GM18951 (cell line): ENCODE data around the gene MAX.

Experiments
- POLR2A ChIP-seq: IDR thresholded peaks from 4 replicates; pipeline ENCODE4 v1.6.1; 2011; ENCODE audit warnings: mild to moderate bottlenecking; ENCODE audit not compliant: insufficient read length, insufficient read depth; ENCODE audit errors: extremely low read depth
- in situ Hi-C: fragments of 300-500 bp; cut with MboI; formaldehyde crosslinking; loops from one replicate; pipeline ENCODE4 v1.12.0; 2022; ENCODE audit warnings: low sequenced_read_pairs, mixed read lengths, inconsistent platforms; ENCODE audit not compliant: unreplicated experiment

MAX gene

GRCh38 chr14:65052832-65053231 is 49.5 kb downstream of the MAX start:
- in situ Hi-C loops: no loop called here
- TF ChIP-seq POLR2A: no peak

GRCh38 chr14:65045709-65046108 is 56.6 kb downstream of the MAX start:
- no peak for TF ChIP-seq POLR2A
- in situ Hi-C loops: no loop called here

- no peak for TF ChIP-seq POLR2A
- in situ Hi-C loops: no loop called here
Observed at GRCh38 chr14:65045006-65045405, 57.3 kb downstream of the MAX start.

GRCh38 chr14:65044596-65044959 is 57.7 kb downstream of the MAX start:
- TF ChIP-seq POLR2A: no peak
- in situ Hi-C loops: no loop called here

GRCh38 chr14:65043893-65044595 is 58.3 kb downstream of the MAX start:
- no peak for TF ChIP-seq POLR2A
- in situ Hi-C loops: no loop called here

- in situ Hi-C loops: no loop called here
- TF ChIP-seq POLR2A: no peak
Observed at GRCh38 chr14:65042731-65043372, 59.5 kb downstream of the MAX start.

GRCh38 chr14:65042296-65042695 is 60.0 kb downstream of the MAX start:
- in situ Hi-C loops: no loop called here
- TF ChIP-seq POLR2A: no peak

- in situ Hi-C loops: no loop called here
- no peak for TF ChIP-seq POLR2A
Observed at GRCh38 chr14:65041434-65041915, 60.8 kb downstream of the MAX start.

- in situ Hi-C loops: no loop called here
- TF ChIP-seq POLR2A: no peak
Observed at GRCh38 chr14:65040666-65041433, 61.5 kb downstream of the MAX start.

- in situ Hi-C loops: no loop called here
- TF ChIP-seq POLR2A: no peak
Observed at GRCh38 chr14:65038966-65039365, 63.4 kb downstream of the MAX start.

GRCh38 chr14:65035049-65035448 is 67.3 kb downstream of the MAX start:
- in situ Hi-C loops: no loop called here
- no peak for TF ChIP-seq POLR2A

- in situ Hi-C loops: no loop called here
- TF ChIP-seq POLR2A: no peak
Observed at GRCh38 chr14:65034021-65034420, 68.3 kb downstream of the MAX start.

GRCh38 chr14:65033181-65033580 is 69.1 kb downstream of the MAX start:
- in situ Hi-C loops: no loop called here
- no peak for TF ChIP-seq POLR2A
